GM10266 (cell line): ENCODE data around the gene TNIK.

Experiments
- DNase-seq: peaks from one replicate; pipeline ENCODE4 v3.0.0; 2012; ENCODE audit errors: extremely low spot score
- TF ChIP-seq, protein P1 (sequence below): IDR thresholded peaks from 2 replicates; pipeline ENCODE4 v1.5.1; 2012; ENCODE audit warnings: mild to moderate bottlenecking, low read depth; ENCODE audit not compliant: control insufficient read depth, insufficient read depth; ENCODE audit errors: missing control alignments

TNIK gene

DNA sequence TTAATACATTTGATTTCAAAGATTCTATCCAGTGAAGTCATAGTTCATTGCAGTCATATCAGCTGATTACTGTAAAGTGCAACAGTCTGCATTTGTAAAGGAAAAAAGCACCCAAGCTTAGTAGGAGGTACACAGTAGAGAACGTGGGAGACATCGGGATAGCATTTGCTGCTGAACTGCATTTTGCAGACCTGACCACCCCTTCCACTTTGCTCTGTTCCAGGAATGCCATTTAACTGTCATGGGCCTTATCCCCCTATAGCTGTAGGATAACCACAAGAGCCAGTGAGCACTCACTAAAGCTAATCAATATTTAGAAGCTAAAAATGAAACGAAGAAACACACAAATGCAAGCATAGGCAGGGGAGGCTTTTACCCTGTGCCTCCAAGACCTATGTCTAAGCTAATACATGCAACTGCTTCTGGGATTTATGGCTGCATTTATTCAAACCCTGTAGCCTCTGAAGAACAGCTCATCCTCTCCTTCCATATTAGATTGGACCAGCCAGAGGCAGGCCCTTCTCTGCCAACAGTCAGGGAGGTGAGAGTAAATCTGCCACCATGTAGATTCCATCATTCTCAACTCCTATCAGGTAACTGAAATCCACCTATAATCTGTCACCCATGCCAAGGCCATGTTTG, 23.0 kb downstream of the TNIK start:
- DNase-seq = no peak
- TF ChIP-seq, protein P1, sequence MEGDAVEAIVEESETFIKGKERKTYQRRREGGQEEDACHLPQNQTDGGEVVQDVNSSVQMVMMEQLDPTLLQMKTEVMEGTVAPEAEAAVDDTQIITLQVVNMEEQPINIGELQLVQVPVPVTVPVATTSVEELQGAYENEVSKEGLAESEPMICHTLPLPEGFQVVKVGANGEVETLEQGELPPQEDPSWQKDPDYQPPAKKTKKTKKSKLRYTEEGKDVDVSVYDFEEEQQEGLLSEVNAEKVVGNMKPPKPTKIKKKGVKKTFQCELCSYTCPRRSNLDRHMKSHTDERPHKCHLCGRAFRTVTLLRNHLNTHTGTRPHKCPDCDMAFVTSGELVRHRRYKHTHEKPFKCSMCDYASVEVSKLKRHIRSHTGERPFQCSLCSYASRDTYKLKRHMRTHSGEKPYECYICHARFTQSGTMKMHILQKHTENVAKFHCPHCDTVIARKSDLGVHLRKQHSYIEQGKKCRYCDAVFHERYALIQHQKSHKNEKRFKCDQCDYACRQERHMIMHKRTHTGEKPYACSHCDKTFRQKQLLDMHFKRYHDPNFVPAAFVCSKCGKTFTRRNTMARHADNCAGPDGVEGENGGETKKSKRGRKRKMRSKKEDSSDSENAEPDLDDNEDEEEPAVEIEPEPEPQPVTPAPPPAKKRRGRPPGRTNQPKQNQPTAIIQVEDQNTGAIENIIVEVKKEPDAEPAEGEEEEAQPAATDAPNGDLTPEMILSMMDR = no peak

DNA sequence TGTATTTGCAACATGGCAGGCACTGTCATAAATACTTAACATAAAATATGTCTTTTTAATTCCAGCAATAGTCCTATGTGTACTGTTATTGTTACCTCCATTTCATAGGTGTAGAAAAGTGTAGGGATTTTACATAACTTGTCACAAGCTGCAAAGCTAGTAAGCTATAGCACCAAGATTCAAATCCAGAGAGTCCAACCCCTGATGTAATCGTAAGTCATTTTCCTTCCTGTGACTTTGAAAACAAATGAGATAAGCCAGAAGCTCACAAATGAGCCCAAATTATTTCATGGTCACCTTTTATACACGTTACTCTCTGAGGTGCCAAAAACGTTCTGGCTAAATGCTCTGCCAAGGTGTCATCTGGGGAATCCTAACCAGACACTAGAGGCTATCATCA, 23.8 kb downstream of the TNIK start:
- DNase-seq = no peak
- TF ChIP-seq, protein P1 = no peak

DNA sequence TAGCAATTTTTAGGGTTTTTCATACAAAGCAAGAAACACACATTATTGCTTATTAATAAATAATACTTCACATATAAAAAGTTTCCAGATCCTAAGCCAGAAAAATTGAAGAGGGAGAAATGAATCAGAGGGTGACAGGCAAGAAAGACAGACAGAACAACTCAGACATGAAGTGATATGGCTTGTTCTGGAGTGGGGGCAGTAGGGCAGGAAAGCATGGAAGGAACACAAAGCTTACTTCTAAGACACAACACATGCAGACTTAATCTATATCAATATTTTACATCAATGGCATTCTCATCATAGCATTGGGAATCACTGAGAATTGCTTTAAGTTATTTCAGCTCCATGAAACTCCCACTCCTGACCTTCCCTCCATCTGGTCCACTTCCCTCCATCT, 24.4 kb downstream of the TNIK start:
- TF ChIP-seq, protein P1 = no peak
- no peak for DNase-seq

DNA sequence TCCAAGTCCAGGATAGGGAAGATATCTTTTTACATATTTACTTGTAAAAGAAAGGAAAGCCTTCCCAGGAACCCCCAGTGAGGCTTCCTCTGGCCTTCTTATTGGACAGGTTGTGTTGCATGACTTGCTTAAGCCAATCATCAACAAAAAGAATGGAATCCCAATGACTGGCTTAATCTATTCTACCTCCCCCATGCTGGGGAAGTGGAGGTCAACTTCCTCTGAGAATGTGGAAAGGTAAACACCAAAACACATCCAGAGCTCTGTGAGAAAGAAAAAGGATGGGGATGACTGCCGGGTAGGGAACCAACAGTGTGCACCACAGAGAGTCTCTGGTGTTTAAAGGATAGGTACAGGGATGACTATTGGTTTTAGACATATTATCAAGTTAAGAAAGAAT, 25.1 kb downstream of the TNIK start:
- TF ChIP-seq, protein P1 = no peak
- no peak for DNase-seq

DNA sequence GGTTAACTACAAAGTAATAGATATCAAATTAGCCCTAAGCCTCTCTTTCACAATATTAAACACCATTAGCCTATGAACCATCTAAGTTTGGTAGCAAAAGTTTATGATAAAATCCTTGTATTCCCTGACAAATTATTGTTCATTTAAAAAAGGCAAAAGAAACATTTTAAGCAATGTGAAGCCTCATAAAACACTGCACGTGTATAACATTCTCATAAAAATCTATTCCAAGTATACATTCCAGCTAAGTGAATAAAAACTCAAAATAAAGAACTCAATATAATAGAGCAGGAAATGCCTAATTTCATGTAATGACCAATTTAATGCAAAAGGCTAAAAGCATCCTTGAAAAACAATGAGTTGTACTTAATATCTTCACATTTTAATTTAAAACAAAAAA, 27.7 kb downstream of the TNIK start:
- no peak for DNase-seq

DNA sequence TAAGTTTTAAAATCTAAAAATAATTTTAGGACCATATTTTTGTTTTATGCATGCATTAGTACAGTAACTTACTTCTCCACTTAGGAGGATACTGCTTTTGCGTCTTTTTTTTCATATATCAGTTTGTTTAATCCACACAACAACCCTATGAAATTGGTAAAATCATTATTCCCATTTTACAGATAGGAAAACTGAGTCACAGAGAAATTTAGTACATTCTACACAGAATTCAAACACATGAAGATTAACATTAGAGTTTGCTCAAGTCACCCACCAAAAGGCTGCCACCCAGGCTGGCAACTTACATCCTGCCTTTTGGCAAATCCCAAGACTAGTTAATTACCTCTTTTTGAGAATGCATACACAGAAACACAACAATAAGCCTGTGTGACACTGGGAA, 28.7 kb downstream of the TNIK start:
- no peak for DNase-seq
- TF ChIP-seq, protein P1 = no peak

More for the DNA sequence above, 27.7 kb downstream of the TNIK start:
- TF ChIP-seq, protein P1 = no peak

DNA sequence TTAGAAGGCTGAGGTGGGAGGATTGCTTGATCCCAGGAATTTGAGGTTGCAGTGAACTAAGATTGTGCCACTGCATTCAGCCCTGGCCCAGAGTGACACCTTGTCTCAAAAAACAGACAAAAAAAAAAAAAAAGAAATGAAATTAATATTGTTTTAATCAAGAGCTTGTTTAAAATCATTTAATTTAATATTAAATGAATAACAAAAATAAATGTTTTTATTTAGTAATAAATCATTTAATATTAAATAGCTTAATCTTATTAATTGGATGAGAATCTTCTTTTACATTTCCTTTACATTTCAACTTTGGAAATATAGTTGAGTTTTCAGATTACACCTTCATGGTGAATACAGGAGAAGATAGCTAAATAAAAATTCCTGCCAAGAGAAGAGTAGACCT, 29.7 kb downstream of the TNIK start:
- no peak for DNase-seq
- TF ChIP-seq, protein P1 = no peak
